Kidney tubule cell (primary cell): ENCODE data around the gene FKTN.
"Not testable (repeated sequence)": the region's sequence is repeated elsewhere in the genome, so short reads cannot be mapped to it uniquely, and the experiment has no call there.

Source experiments
- DNase-seq: peaks from one replicate; pipeline ENCODE4 v3.0.0-alpha.2; 2018; ENCODE audit warnings: low spot score

FKTN gene

DNA sequence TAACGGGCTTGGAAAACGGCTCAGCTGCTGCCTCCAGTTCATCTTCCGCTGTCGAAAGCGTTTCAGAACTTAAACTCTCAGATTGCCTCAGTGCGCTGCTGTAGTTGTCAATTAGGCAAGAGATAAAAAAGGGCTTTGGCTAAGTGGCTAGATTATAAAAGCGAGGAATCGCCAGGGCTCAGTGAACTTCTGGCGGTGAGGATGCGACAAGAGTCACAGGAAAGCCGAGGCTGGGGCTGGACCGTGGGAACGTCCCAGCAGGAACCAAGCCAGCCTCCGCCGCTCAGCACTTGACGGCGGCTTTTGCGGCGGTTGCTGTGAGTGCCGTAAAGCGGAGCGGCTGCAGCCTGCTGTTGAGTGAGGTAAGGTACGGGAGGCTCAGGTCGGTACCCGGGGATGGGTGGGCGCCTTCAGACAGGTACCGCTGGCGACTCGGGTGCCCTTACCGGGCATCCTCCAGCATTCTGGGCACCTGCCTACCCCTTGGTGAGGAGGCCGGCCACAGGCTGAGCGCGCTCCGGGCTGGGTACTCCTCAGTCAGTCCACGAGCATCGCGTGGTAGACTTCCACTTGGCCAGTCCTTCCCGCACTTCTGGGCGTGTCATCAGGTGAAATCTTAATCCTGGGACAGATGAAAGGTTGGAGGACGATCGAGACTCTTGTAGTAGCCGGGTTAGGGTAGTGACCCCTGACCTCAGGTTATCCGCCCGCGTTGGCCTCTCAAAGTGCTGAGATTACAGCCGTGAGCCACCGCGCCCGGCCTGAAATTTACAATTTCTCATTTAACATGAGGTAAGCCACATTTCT is at the start of gene FKTN:
TSS of gene FKTN (plus strand) at position 328 of the 807 bp plus-strand sequence. CDS start 16,902 bp downstream, outside the sequence.
- DNase-seq = peak; percentile 90

DNA sequence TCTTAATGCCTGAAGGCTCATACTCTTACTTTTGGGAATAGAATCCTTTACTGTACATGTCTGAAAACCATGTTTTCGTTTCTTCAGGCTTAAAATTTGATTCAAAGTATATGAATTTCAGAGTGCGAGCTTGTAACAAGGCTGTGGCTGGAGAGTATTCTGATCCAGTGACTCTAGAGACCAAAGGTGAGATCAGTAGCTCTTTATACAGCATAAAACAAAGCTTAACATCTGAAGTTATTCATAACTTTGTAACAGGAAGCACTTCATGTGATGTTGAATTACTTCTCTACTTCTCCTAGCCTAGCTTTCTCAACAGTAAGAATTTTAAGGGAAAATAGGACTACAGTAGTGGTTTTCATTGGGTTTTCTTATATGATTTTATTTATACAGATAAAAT is 49.4 kb upstream of the FKTN start:
- no peak for DNase-seq

DNA sequence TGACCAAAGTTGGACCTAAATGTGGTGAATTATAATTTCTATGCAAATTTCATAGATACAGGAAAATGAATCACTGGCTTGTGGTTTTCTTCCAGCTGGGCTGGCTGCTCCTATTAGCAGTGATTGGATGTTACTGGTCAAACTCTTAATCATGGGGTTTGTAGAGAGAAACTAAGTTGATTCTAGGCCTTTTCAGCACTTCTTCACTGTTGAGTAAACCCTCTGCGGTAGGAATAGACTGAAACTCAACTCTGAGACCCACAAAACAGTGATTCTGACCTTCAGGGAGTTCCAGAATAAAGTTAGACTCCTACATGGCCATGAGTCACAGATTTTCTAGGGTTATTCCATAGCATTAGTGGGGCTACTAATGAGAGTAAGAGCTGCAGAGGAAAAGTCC is 47.9 kb upstream of the FKTN start:
- DNase-seq = peak; percentile 71

DNA sequence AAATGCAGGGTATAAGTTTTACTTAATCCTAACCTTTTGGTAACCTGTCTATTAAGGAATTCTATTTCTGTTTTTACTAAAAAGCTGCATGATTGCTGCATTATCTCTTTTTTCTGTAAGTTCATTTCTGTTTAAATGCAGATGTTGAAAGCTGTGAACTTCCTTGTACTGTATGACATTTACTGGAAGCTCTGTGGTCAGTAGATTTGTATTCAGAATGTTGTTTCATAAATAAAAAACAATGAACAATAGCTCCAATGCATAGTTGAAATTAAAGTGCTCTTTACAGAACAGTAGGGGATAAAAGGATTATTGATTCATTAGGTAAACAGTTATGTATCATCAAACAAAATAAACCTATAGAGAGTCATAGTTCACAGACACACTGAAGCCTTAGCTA is 46.5 kb upstream of the FKTN start:
- DNase-seq = no peak

DNA sequence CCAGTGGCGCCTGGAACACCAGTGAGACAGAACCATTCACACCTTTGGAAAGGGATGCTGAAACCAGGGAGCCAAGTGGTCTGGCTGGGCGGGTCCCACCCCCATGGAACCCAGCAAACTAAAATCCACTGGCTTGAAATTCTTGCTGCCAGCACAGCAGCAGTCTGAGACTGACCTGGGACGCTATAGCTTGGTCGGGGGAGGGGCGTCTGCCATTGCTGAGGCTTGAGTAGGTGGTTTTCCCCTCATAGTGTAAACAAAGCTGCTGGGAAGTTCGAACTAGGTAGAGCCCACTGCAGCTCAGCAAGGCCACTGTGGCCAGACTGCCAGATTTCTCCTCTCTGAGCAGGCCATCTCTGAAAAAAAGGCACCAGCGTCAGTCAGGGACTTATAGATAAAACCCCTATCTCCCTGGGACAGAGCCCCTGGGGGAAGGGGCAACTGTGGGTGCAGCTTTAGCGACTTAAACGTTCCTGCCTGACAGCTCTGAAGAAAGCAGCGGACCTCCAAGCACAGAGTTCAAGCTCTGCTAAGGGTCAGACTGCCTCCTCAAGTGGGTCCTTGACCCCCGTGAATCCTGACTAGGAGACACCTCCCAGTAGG is 42.0 kb upstream of the FKTN start:
- no peak for DNase-seq

DNA sequence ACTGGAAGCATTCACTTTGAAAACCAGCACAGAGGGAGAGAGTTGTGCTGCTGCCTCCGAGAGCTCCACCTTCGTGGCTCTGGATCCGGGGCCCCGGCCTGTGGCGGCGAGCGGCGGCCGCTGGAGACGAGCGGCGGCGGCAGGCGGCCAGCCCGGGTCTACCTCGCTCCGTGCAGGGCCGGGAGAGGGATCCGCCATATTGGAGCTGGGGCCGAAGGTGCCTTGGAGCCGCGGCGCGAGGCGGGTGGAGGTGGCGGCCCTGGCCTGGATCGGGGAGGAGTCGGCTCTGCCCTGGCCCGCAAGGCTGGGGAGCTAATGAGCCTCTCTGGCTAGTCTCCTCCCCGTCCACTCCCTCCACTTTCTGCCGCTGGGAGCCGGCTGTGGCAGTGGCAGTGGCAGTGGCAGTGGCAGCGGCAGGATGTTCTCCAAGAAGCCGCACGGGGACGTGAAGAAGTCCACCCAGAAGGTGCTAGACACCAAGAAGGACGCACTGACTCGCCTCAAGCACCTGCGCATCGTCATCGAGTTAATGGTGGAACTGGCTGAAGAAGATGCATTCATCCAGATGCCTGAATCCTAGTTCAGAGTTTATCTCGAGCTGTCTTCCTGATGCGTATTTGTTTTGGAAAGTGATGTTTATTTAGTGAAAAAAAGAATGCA is 38.1 kb upstream of the FKTN start:
- peak; percentile 19 for DNase-seq

DNA sequence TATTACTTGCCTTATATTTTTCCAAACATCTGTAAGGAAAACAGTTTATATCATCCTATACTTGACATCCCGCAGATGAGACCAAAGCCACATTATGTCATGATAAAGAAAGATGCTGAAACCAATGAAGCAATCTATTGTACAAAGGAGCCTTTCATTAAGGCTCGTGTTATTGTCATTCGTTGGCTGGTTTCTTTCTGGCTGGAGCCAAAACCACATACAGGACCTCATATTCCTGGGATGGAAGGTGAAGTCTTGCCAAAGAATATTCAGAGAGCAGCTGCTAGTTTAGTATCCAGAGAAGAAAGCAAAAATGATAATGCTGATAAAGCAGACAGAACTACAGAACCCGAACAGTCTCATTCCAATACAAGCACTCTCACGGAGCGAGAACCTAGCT is 36.9 kb upstream of the FKTN start:
- not testable (repeated sequence) for DNase-seq

DNA sequence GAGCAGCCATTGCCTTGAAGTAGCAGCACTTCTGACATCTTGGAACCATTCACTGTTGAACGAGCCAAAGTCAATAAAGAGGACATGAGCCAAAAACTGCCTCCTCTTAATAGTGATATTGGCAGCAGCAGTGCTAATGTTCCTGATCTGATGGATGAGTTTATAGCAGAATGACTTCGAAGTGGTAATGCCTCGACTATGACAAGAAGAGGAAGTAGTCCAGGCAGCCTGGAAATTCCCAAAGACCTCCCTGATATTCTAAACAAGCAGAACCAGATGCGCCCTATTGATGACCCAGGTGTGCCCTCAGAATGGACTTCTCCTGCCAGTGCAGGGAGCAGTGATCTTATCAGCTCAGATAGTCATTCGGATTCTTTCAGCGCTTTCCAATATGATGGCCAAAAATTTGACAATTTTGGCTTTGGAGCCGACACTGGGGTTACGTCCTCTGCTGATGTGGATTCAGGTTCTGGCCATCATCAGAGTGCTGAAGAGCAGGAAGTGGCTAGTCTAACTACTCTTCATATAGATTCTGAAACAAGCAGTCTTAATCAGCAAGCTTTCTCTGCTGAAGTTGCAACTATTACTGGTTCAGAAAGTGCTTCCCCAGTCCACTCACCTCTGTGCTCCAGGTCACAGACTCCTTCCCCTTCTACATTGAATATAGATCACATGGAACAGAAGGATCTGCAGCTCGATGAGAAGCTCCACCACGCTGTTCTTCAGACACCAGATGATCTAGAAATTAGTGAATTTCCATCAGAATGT is 35.1 kb upstream of the FKTN start:
- not testable (repeated sequence) for DNase-seq

DNA sequence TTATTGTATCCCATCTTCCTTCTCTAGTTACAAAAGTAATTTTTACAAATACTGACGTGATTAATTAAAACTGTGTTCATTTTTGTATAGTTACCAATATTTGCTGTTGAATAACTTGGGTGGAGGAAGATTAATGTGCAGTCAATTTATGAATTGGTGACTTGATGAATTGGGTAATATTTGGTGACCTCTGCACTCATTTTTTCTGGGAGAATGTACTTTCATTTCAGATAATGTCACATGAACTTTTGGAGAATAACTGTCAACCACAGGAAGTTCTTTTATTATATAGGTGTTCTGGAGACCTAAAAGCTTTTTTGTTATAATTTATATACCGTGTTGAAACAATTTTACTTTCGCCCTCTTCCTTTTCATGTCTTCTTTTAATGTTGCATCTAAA is 26.4 kb upstream of the FKTN start:
- no peak for DNase-seq

DNA sequence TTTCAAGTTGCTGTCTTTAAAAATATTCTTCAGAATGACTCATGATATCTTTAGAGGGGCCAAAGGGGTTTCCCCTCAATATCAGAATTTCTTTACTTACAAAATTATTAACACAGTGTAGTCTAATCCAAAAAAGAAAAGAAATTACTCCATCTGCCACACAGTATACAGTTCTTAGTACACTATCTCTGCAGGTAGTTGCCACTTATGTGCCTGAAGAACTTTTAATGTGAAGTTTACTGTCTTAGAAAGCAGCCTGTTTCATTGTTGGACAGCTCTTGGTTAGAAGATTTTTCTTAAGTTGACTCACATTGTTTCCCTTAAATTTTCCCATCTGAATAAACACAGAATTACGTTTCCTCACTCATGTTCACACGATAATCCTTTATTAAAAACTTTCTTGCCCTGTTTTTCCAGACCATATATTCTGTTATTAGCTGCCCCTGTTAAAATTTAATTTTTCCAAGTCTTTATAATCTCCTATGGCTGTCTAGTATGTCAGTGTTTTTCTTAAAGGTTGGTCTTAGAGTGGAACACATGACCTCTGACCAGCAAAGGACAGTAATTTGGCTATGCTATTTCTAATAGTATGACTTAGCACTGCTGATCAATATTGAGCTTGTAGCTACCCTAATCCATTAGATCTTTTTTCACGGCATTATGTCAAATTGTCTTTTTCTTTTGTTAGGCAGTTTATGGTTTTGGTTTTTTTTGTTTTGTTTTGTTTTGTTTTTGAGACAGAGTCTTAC is 21.8 kb upstream of the FKTN start:
- DNase-seq = no peak

DNA sequence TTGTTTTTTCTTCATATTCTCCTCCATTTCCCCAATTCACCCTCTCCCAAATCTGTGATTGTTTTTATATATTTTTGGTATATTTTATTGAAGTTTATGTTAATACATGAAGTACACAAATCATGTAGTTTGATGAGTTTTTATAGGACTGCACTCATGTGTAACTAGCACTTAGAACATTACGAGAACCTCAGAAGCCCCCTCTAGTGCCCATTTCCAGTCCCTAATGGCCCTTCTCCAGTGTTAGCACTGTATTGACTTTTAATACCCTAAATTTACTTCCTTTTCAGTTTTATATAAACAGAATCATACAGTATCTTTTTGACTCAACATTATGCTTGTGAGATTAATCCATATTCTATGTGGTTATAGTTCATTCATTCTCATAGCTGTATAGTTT is 18.5 kb upstream of the FKTN start:
- no peak for DNase-seq

DNA sequence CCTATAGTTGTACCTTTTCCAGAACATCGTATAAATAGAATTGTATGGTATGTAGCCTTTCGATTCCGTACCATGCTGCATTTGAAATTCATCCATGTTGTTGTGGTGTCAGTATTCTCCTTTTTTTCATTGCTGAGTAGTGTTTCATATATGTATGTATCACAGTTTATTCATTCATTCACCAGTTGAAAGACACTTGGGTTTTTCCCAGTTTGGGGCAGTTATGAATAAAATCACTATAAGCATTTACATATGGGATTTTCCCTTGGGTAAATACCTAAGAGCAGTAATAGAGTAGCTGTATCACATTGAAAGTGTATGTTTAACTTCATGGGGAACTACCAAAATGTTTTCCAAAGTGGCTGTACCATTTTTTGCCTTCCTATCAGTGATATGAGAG is 16.1 kb upstream of the FKTN start:
- DNase-seq = peak; percentile 36

DNA sequence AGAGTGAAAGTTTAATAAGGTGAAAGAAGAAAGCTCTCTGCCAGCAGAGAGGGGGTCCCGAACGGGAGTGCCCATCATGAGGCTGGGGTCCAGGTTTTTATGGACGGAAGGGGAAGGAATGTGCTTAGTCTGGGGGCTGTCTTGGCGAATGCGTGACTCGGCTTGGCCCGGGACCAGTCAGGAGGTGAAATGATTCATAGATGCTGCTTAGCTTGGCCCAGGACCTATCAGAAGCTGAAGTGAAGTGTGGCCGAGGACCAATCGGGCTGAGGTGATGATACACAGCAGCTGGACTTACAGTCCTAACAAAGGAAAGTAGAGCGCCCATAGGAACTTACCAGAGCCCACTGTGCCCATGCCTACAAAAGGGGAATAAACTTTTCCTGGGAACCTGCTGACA is 3.9 kb upstream of the FKTN start:
- DNase-seq = no peak

DNA sequence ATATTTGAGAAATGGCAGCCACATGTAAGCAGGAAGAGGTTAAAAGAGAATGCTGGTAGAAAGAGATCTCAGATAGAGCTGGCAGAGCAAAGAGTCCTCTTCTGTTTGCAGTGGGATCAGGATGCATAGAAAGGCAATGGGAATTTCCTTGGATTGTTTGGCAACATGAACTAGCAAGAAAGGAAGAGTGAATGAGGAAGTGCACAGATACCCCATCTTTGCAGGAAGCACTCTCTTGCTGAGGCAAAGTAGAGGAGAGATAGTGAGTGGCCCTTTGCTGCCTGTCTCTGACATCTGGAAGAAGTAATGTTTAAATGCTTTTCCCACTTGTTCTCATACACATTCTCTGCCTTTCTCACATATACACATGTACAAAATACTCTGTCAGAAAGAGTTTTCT is 14.5 kb downstream of the FKTN start:
- DNase-seq = no peak

DNA sequence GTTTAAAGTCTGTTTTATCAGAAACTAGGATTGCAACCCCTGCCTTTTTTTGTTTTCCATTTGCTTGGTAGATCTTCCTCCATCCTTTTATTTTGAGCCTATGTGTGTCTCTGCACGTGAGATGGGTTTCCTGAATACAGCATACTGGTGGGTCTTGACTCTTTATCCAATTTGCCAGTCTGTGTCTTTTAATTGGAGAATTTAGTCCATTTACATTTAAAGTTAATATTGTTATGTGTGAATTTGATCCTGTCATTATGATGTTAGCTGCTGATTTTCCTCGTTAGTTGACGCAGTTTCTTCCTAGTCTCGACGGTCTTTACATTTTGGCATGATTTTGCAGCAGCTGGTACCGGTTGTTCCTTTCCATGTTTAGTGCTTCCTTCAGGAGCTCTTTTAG is 22.0 kb downstream of the FKTN start:
- DNase-seq = not testable (repeated sequence)

DNA sequence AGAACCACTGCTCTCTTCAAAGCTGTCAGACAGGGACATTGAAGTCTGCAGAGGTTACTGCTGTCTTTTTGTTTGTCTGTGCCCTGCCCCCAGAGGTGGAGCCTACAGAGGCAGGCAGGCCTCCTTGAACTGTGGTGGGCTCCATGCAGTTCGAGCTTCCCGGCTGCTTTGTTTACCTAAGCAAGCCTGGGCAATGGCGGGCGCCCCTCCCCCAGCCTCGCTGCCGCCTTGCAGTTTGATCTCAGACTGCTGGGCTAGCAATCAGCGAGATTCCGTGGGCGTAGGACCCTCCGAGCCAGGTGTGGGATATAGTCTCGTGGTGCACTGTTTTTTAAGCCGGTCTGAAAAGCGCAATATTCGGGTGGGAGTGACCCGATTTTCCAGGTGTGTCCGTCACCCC is 23.6 kb downstream of the FKTN start:
- not testable (repeated sequence) for DNase-seq

DNA sequence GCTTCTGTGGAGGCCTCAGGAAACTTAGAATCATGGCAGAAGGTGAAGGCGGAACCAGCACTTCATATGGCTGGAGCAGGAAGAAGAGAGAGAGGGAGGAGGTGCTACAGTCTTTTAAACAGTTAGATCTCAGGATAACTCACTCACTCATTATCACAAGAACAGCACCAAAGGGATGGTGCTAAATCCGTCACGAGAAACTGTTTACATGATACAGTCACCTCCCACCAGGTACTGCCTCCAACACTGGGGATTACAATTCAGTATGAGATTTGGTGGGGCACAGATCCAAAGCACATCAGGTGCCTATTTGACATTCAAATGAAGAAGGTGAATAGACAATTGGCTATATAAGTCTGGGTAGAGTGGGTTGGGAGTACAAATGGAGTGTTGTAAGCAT is 35.2 kb downstream of the FKTN start:
- DNase-seq = no peak

DNA sequence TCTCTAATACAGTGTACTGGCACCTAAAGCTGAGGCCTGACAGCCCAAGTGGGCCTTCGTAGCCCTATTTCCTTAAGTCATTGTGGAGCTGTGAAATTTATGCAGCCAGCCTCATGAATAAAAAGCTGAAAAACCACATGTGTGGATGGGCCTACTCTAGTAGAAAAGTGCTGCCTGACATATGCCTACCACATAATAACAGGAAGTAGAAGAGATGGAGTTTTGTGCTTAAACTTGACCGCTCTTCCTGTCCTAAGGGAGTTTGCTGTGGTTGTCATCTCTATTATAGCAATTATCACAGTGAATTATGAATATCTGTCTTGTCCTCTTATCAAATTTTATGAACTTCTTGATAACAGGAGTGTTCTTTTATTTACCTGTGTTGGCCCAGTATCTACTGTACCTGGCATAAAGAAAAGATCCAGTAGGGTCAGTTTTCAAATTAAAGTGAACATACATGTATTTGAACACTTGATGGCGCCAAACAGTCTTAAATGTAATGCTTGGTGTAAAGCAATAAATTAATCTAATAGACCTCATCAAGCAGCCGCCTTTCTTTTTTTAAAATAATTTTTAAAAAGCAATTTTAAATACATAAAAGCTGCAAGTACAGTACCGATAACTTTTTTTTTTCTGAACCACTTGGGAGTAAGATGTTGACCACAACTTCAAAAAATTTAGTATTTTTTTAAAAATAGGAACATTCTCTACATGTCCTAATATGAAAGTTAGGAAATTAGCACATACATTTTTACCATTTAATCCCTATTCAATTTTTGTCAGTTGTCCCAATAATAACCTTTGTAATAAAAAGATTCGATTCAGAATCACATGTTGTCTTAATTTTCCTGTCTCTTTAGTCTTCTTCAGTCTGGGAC is 51.0 kb downstream of the FKTN start:
- peak; percentile 58 for DNase-seq

DNA sequence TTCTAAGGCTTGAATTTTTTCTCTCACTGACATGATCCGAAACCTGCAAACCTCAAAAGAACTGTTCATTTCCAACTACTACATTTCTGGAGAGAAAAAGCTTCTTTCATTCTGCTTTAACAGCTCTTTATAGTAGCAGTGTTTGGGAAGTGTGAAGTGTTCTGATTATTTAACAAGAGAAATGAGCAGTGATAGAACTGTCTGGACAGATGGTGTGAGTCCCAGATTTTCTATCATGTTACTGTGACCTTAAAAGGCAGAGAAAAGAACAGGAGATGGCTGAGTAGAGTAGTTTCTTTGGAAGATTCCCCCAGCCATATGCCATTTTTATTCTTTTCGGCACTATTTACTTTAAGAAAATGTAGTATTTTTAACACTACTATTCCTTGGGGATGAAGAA is 63.1 kb downstream of the FKTN start:
- DNase-seq = no peak

DNA sequence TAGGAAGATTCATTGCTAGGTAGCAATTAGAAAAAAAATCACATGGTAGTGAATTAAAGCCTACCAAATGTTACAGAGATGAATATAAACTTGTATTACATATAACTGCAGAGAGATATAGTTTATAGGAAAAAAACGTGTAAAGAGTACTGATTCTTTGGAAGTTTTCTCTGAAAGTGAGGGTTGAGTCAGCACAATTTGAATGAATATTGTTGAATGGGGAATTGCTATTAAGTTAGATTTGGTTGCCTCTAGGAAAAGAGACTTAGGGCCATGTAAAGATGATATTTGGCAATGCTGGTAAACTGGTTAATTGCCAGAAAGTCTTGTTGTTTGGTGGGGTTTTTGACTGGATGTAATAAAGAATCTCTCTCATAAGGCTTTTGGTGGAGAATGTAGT is 67.2 kb downstream of the FKTN start:
- no peak for DNase-seq

DNA sequence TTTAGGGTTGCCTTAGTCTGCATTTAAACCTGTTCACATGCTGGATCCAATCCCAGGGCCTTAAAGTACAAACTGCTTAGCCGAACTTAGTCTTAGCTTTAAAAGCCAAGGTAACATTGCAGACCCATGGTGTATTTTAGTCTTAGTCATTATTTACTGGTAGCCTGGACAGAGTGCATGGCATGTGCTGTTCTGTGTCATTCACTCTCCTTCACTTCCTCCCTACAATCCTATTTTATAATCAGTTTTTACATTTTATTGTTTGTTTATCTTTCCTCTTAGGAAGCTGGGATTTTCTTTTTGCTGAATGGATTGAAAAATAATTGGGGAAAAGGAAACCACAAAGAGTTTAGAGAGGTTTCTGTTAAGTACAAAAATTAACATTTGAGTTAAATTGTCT is 74.9 kb downstream of the FKTN start:
- no peak for DNase-seq
